OCI-LY1 (cell line): ENCODE measurements around the gene KIF15.

ENCODE experiments used
- EZH2 ChIP-seq: fragments of 200-600 bp; sonication (generic), shearing (Covaris generic); IDR thresholded peaks from 2 replicates; pipeline ENCODE4 v1.8.0; 2017; ENCODE audit warnings: borderline replicate concordance, mixed run types, mild to moderate bottlenecking, antibody characterized with exemption, low read length, moderate library complexity, mixed read lengths
- TF ChIP-seq, protein P1 (sequence below): fragments of 200-600 bp; sonication (generic), shearing (Covaris generic); IDR thresholded peaks from 2 replicates; pipeline ENCODE4 v1.5.1; 2017; ENCODE audit warnings: mild to moderate bottlenecking, antibody characterized with exemption, low read length, moderate library complexity, mixed read lengths

DNA sequence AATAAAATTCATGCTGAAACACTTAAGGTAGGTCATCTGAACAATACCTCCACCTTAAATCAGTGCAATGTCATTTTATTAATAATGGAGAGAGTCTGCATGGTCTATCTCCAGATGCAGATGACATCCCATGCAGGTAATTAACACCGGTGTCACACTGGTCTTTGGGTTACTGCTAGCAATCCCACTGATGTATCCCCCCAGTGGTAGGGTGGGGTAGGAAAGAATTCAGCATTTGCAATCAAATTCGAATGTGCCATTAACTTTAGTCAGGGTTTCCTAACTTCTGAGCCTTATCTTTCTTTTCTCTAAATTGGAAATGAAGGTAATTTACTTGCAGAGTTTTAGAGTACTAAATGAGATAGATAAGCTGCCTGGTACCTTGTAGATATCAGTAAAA, 44.4 kb downstream of the KIF15 start:
- TF ChIP-seq, protein P1, sequence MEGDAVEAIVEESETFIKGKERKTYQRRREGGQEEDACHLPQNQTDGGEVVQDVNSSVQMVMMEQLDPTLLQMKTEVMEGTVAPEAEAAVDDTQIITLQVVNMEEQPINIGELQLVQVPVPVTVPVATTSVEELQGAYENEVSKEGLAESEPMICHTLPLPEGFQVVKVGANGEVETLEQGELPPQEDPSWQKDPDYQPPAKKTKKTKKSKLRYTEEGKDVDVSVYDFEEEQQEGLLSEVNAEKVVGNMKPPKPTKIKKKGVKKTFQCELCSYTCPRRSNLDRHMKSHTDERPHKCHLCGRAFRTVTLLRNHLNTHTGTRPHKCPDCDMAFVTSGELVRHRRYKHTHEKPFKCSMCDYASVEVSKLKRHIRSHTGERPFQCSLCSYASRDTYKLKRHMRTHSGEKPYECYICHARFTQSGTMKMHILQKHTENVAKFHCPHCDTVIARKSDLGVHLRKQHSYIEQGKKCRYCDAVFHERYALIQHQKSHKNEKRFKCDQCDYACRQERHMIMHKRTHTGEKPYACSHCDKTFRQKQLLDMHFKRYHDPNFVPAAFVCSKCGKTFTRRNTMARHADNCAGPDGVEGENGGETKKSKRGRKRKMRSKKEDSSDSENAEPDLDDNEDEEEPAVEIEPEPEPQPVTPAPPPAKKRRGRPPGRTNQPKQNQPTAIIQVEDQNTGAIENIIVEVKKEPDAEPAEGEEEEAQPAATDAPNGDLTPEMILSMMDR = no peak; the same call in 1 of the 2 replicates
- no peak for TF ChIP-seq EZH2
